Mucosa of stomach (tissue), 1 donor: ENCODE measurements around the gene MMP21.

ENCODE experiments used
- H3K27me3 ChIP-seq: one replicate; pipeline ENCODE4 v1.7.0; 2013; ENCODE audit warnings: mild to moderate bottlenecking, low read length; ENCODE audit not compliant: control insufficient read depth, insufficient read depth
- H3K36me3 ChIP-seq: one replicate; pipeline ENCODE4 v1.7.0; 2013; ENCODE audit warnings: low read length; ENCODE audit not compliant: control insufficient read depth, insufficient read depth
- H3K4me1 ChIP-seq: one replicate; pipeline ENCODE4 v1.7.0; 2013; ENCODE audit warnings: mild to moderate bottlenecking, low read length; ENCODE audit not compliant: control insufficient read depth, insufficient read depth
- H3K4me3 ChIP-seq: one replicate; pipeline ENCODE4 v1.7.0; 2013; ENCODE audit warnings: low read length
- H3K9ac ChIP-seq: one replicate; pipeline ENCODE4 v1.7.0; 2013; ENCODE audit warnings: mild to moderate bottlenecking, low read length, moderate library complexity
- H3K9me3 ChIP-seq: one replicate; pipeline ENCODE4 v1.7.0; 2013; ENCODE audit warnings: mild to moderate bottlenecking, low read length, moderate library complexity; ENCODE audit not compliant: control insufficient read depth
- donor health status: Pancreatic carcinoma.

Gene MMP21

GRCh38 chr10:125783957-125784356 lies 8.3 kb upstream of the MMP21 start:
- no peaks in the 10 kb centered on the region for H3K36me3 ChIP-seq
- H3K4me1 ChIP-seq: no peaks in the 10 kb centered on the region
- H3K9ac ChIP-seq: no peak overlapping the region
- no peaks in the 10 kb centered on the region for H3K9me3 ChIP-seq
- H3K27me3 ChIP-seq: no peaks in the 10 kb centered on the region
- no peak overlapping the region for H3K4me3 ChIP-seq

DNA sequence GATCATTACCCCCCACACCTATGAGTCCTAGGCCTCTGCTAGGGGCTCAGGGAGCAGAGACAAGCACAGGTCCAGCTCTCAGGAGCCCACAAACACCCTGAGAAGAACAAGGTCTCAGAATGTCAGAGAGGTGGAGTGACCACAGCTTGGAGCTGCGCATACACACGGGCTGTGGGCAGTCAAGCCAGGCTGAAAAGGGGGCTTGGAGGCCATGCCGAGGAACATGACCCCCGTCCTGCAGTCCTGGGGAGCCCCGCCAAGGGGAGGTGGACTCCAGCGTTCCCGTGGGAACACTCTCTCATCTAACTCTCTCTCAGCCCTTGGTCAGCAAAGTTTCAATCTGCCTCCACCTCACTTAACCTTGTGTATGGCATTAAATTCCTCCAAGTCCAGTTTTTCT lies 7.8 kb upstream of the MMP21 start:
- no peaks in the 10 kb centered on the region for H3K27me3 ChIP-seq
- no peaks in the 10 kb centered on the region for H3K9me3 ChIP-seq
- H3K36me3 ChIP-seq: no peaks in the 10 kb centered on the region
- no peak overlapping the region for H3K4me3 ChIP-seq
- H3K9ac ChIP-seq: no peak overlapping the region
- no peaks in the 10 kb centered on the region for H3K4me1 ChIP-seq

GRCh38 chr10:125782616-125783015 lies 7.0 kb upstream of the MMP21 start:
- no peak overlapping the region for H3K4me3 ChIP-seq
- no peaks in the 10 kb centered on the region for H3K27me3 ChIP-seq
- H3K9ac ChIP-seq: no peak overlapping the region
- H3K4me1 ChIP-seq: no peaks in the 10 kb centered on the region
- H3K36me3 ChIP-seq: no peaks in the 10 kb centered on the region
- H3K9me3 ChIP-seq: no peaks in the 10 kb centered on the region

DNA sequence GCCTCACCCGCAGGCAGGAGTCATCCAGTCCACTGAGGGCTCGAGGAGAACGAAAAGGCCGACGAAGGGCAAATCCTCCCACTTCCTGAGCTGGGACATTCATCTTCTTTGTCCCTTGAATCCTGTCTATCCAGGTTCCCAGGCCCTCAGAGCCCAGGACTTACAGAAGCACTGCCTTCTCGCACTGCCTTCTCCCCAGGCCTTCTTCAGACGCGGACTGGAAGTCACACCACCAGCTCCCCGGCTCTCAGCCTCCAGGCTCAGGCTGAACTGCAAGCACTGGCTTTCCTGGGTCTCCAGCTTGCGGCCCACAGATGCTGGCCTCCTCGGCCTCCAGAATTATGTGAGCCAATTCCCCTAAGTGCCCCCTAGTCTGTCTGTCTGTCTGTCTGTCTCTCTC lies 6.4 kb upstream of the MMP21 start:
- H3K9me3 ChIP-seq: no peaks in the 10 kb centered on the region

GRCh38 chr10:125781374-125781773 lies 5.8 kb upstream of the MMP21 start:
- Histone ChIP-seq H3K4me3 (no peak overlapping the region), H3K9ac (no peak overlapping the region), H3K4me1 (no peaks in the 10 kb centered on the region), H3K27me3 (no peaks in the 10 kb centered on the region), H3K9me3 (no peaks in the 10 kb centered on the region), H3K36me3 (no peaks in the 10 kb centered on the region)

More for the DNA sequence above, 6.4 kb upstream of the MMP21 start:
- Histone ChIP-seq H3K4me3 (no peak overlapping the region), H3K36me3 (no peaks in the 10 kb centered on the region), H3K4me1 (no peaks in the 10 kb centered on the region), H3K27me3 (no peaks in the 10 kb centered on the region), H3K9ac (no peak overlapping the region)

- Histone ChIP-seq H3K27me3 (no peaks in the 10 kb centered on the region), H3K9me3 (no peaks in the 10 kb centered on the region), H3K9ac (no peak overlapping the region), H3K4me1 (no peaks in the 10 kb centered on the region), H3K36me3 (no peaks in the 10 kb centered on the region), H3K4me3 (no peak overlapping the region)
Observed at GRCh38 chr10:125779403-125780327, 4.0 kb upstream of the MMP21 start.

DNA sequence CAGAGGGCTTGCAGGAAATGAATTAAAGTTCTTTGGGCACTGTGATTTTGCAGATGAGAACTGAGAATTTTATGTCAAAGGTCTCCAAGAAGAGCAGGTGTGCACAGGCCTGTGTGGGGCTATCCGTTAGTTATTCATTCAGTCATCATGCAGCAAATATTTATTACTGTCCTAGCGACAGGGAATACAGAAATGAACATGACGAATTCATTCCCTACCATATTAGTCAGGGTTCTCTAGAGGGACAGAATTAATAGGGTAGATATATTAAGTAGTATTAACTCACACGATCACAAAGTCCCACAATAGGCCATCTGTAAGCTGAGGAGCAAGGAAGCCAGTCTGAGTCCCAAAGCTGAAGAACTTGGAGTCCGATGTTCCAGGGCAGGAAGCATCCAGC lies 2.9 kb upstream of the MMP21 start:
- Histone ChIP-seq H3K4me3 (no peak overlapping the region), H3K9me3 (no peaks in the 10 kb centered on the region), H3K9ac (no peak overlapping the region), H3K36me3 (no peaks in the 10 kb centered on the region), H3K27me3 (peaks cover 6% of the 10 kb centered on the region), H3K4me1 (no peaks in the 10 kb centered on the region)

DNA sequence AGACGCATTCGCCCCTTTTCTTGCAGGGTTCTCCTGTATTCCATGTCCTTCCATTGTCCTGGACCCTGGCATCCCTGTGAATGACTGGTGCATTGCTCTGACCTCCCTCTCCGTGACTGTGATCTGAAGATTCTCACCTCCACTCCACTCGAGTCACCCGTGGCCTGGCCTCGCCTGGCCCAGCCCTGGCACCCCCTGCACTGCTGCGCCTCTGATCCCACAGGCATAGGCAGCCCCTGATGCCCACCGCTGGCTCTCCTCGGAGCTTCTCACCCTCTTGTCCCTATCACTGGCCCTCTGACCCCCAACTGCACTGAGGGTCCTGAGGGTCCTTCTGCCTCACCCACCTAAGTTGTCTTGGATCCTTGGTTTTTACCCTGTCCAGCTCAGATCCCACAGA lies 2.2 kb upstream of the MMP21 start:
- Histone ChIP-seq H3K9me3 (no peaks in the 10 kb centered on the region), H3K9ac (no peak overlapping the region), H3K27me3 (peaks cover 9% of the 10 kb centered on the region), H3K4me1 (no peaks in the 10 kb centered on the region), H3K36me3 (no peaks in the 10 kb centered on the region), H3K4me3 (no peak overlapping the region)

DNA sequence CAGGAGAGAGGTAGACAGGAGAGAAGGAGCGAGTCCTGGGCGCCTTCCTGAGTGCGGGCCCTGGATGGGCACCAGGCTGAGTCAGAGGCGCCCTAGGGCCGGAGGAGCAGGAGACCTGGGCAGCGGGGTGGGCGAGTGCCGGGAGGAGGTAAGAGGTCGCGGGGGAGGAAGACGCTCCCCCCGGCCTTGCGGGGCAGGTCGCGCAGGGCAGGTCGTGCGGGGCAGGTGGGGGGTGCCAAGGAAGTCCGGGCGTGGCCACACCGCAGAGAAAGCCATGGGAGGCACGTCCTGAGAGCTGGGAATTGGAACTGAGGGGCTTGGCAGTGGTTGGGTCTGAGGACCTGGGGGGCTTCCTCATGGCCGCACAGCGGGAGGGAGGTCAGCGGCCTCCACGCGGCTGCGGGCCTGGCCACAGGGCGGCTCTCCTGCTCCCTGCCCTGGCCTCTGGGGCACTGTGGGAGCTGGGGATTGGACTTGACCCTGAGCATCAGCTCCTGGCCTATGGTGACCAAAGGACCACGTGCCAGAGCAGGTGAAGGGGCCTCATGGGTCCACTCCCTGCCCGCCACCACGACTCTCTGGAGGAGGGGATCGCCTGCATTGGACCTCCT lies 935 bp downstream of the MMP21 start:
- no peaks in the 10 kb centered on the region for H3K9me3 ChIP-seq
- no peak overlapping the region for H3K4me3 ChIP-seq
- H3K9ac ChIP-seq: no peak overlapping the region
- no peaks in the 10 kb centered on the region for H3K4me1 ChIP-seq
- no peaks in the 10 kb centered on the region for H3K36me3 ChIP-seq
- peaks cover 9% of the 10 kb centered on the region for H3K27me3 ChIP-seq

DNA sequence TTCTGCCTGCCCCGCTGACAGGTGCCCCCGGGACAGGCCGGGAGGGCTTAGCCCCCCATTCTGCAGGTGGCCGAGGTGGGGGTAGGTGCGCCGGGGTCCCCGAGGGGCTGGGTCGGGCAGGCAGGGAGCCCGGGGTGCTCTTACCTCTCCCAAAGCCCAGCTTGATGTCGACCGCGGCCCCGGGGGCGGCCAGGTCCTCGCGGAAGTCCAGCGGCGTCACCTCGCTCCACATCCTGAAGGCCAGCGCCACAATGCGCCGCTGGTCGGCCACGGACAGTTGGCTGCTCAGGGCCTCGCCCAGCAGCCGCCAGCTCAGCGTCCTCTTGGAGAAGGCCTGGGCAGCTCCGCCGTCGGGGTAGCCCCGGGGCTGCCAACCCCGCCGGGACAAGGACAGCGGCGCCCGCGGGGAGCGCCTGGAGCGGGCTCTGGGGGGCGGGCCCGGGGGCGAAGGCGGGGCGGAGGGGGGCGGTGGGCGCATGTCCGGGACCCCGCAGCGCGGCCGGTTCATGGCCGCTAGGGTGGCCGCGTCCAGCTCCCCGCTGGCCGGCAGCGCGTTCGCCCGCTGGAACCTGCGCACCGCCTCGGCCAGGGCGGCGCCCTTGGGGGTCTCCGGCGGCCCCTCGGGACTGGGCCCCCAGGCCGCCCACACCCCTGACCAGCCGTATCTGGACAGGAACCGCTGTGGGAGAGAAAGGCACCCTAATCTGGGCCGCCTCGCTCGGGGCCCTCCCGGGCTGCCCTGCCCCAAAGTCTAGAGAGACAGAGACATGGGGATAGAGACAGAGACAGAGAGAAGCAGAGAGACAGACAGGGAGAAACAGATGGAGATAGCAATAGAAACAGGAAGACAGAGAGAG lies 1.7 kb downstream of the MMP21 start:
- no peaks in the 10 kb centered on the region for H3K36me3 ChIP-seq
- peaks cover 9% of the 10 kb centered on the region for H3K27me3 ChIP-seq
- no peaks in the 10 kb centered on the region for H3K4me1 ChIP-seq
- H3K9ac ChIP-seq: no peak overlapping the region
- H3K9me3 ChIP-seq: no peaks in the 10 kb centered on the region
- H3K4me3 ChIP-seq: no peak overlapping the region

DNA sequence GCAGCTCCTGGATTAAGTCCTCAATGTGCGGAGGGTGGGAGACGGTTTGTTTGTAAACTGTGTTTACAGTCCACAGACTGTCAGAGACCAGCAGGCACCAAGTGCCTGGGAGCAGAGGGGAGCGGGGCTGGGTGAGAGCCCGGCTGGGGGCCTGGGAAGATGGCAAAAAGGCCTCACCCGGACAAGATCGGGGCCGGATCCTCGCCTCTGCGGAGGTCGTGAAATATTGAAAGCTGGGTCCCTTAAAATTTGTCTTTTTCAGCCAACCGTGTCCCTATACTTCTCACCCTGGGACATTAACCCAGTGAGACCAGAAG lies 2.8 kb downstream of the MMP21 start:
- Histone ChIP-seq H3K9ac (no peak overlapping the region), H3K27me3 (peaks cover 9% of the 10 kb centered on the region), H3K36me3 (no peaks in the 10 kb centered on the region), H3K4me1 (no peaks in the 10 kb centered on the region), H3K4me3 (no peak overlapping the region), H3K9me3 (no peaks in the 10 kb centered on the region)
